Glomerular endothelial cell (primary cell): ENCODE measurements around the gene CAPS2. TPM values are rescaled to one million over a fixed set of nuclear protein-coding genes. Genes with fewer than 3 reads are reported as not detected.
"Not testable (repeated sequence)": the region's sequence is repeated elsewhere in the genome, so short reads cannot be mapped to it uniquely, and the experiment has no call there.

Experiments
- DNase-seq: peaks from one replicate; pipeline ENCODE4 v3.0.0-alpha.2; 2011; ENCODE audit warnings: low read depth, low spot score; ENCODE audit errors: extremely low read depth
- total RNA-seq: library from RNA; depleted of rRNA; stranded (reverse); fragments of >200 nt; gene quantifications from 2 replicates; pipeline ENCODE4 v1.2.3, GENCODE V29; 2015

CAPS2 gene
- total RNA-seq = 2.6 TPM in 1 of 2 replicates, not detected in the other

DNA sequence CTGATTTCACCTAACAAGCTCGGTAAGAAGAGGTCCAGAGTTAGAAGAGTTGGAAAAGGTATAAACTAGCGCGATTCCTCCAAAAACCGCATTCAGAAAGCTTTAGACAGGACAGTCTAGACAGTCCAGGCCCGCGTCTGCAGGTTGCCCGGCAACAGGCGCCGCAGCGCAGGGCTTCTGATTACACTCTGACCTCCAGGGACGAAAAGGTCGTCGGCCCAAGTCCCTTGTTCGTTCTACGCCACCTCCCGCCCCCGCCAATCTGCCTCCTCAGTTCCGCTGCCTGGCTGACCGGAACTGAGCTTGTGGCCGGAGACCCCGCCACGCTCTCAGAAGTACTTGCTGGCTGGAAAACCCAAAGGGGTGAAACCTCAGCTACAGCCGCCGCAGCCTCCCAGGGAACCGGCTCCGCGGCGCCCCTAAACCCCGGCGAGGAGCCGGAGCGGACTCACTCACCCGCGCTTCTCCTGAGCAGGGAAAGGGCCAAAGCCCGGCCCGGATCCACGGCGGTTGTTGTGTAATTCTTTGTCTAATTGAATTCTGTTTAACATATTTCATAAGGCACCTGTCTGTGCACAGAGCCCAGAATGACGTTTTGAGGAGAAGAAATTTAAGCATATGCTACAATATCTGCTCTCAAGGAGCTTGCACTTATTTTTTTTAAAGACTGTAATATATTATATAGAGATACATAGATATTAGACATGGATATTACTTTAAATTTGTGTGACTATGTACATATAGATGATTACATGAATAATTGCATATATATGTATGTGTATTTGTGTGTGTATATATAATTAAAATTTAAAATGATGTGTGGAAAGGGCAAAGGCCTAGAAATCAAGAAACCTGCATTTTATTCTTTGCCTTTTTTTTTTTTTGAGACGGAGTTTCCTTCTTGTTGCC, at the start of gene CAPS2:
Gene CAPS2 (minus strand): TSS at position 407 of the 909 bp plus-strand sequence. CDS start 3,826 bp downstream, outside the sequence.
- no peak for DNase-seq

DNA sequence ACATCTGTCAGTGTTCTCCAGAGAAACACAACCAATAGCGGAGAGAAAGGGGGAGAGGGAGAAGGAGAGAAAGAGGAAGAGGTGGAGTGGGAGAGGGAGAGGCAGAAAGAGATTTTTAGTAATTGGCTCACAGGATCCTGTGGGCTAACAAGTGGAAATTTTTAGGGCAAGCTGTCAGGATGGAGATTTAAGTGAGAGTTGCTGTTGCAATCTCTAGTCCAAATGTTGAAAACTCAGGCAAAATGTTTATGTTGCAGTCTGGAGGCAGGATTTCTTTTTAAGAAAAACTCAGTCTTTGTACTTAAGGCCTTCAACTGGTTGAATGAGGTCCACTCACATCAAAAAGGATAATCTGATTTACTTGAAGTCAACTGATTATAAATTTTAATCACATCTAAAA, 48.2 kb upstream of the CAPS2 start:
- DNase-seq = no peak

DNA sequence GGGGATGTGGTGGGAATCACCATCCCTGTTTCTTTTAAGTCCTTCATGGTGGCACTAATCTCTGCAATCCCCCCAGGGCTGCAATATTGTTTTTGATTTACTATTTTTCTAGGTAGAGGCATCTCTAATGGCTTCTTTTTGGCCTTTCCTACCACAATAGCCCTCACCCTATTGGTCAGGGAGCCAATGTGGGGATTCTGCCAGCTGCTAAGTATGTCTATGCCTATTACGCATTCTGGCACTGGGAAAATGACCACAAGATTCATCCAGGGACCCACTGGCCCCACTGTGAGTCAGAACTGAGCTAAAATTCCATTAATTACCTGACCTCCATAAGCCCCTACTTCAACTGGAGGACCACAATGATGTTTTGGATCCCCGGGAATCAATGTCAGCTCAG, 44.8 kb upstream of the CAPS2 start:
- DNase-seq = no peak

DNA sequence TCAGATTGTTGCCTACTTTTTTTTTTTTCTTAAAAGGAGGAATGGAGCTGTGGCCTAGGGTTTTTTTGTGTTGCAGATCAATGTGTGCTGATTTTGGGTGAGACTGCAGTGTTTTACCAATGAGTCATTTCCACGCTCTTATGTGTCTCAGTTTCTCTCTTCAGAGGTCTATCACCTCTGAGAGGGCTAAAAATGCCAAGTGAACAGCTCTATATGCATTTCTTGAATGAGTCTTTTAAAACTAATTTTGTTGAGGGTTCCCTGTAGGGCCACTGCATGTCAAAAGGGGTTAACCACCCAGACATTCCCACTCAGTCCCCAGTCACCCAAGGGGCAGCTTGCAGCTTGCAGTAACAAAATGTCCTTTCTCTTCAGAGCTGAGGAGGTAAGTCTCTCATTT, 36.5 kb upstream of the CAPS2 start:
- DNase-seq = no peak

DNA sequence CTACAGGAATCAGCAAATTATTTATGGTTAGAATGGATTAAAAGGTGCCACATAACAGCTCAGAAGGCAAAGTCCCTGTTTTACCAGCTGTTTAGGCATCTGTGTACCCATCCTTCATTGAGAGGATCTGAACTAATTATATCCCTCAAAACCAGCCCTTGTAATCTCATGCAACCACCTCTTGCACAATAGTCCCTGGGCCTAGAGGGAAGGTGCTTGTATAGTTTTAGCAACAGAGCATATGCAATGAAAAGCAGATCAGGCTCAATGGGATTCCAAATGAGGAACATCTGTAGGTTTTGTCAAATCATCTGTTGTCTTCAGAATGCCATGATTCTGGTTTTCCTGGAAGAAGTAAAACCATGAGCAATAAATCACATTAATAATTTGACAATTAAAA, 34.8 kb upstream of the CAPS2 start:
- DNase-seq = no peak

DNA sequence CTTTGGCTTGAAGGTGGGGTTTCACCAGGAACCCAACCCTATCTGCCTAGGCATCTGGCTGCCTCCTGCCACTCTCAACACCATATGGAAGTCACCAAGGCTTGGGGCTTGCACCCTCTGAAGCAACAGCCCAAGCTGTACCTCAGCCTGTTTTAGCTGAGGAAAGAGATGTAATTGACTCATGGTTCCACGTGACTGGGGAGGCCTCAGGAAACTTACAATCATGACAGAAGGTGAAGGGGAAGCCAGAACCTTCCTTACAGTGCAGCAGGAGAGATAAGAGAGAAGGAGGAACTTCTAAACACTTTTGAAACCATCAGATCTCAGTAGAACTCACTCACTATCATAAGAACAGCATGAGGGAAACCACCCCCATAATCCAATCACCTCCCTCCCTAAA, 31.3 kb upstream of the CAPS2 start:
- DNase-seq = no peak

DNA sequence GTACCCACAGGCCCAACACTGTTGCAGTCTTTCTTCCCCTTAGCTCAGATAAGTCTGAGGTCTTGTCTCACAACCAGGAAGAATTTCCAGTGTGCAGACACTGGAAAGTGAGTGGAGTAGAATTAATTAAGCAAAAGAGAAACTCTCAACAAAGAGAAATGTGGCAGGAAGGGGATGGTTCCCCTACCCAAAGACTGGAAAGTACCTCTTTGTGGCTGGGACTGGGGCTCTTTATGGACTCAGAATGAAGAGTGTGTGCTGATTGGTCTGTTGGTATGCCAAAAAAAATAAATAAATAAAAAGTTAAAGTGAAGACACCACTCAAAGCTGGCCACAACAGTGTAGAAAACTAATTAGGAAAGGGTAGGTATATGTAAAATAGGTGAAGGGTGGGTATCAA, 30.8 kb upstream of the CAPS2 start:
- no peak for DNase-seq

DNA sequence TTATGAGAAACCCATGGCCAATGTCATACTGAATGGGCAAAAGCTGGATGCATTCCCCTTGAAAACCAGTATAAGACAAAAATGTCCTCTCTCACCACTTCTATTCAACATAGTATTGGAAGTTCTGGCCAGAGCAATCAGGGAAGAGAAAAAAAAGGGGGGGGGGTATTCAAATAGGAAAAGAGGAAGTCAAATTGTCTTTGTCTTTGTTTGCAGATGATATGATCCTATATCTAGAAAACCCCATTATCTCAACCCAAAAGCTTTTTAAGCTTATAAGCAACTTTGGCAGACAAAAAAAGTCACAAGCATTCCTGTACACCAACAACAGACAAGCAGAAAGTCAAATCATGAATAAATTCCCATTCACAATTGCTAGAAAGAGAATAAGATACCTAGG, 23.9 kb upstream of the CAPS2 start:
- no peak for DNase-seq

DNA sequence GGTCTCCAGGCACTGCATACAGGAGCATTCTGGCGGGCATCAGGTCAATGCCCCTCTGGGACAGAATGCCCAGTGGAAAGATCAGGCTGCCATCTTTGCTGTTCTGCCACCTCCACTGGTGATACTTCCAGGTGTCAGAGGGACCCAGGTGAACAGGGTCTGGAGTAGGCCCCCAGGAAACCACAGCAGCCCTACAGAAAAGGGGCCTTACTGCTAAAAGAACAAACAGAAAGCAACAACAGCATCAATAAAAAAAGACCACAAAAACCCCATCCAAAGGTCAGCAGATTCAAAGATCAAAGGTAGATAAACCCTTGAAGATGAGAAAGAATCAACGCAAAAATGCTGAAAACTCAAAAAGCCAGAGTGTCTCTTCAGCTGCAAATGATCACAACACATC, 20.3 kb upstream of the CAPS2 start:
- no peak for DNase-seq

DNA sequence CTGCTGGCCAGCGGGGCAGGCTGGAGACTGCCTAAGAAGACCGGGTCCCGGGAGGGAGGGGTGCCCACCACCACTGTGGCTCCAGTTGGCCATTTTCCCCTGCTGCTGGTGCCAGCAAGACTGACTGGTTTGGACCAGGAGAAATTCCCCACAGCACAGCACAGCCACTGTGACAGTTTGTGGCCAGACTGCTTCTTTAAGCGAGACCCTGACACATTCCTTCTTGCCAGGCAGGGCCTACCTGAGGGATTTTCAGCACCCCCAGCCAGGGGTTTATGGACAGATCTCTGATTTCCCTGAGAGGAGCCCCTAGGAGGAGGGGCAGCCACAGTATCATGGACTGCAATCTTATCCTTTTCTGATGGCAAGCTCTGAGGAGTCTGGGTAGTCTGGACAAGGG, 19.8 kb upstream of the CAPS2 start:
- no peak for DNase-seq

DNA sequence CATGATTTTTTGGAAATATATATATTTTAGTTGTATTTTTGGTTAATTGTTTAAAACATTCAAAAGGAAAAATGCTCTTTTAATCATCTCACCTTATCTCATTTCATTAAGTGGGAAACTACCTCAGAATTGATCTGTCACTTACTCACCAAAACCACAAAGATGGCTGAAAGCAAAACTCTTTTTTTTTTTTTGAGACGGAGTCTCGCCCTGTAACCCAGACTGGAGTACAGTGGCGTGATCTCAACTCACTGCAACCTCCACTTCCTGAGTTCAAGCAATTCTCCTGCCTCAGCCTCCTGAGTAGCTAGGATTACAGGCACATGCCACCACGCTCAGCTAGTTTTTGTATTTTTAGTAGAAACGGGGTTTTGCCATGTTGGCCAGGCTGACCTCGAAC, 16.1 kb upstream of the CAPS2 start:
- DNase-seq = not testable (repeated sequence)

DNA sequence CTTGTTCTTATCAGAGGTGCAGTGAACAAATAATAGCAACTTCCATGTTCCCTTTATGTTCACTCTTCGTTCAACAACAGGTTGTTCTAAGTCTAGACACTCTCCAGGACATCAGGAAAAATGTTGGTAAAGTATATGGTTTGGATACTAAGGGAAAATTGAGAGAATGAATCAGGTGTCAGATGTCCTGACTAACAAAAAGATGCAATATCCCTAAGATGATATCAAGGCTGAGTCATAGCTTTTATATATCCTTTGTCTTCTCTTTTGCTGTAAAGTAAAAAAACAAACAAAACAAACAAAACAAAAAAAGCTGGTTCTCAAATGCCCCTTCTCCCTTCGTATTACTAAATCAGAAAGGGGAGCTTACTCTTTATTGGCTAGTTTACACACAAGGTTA, 15.4 kb upstream of the CAPS2 start:
- DNase-seq = no peak

DNA sequence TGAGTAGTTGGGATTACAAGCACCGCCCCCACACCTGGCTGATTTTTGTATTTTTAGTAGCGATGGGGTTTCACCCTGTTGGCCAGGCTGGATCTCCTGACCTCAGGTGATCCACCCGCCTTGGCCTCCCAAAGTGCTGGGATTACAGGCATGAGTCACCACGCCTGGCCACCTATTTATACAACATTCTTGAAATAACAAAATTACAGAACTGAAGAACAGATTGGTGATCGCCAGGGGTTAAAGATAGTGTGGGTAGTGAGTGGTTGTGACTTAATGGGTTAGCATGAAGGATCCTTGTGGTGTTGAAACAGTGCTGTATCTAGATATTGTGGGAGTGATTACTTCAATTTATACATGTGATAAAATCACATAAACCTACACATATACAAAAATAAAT, 11.7 kb upstream of the CAPS2 start:
- DNase-seq = no peak

DNA sequence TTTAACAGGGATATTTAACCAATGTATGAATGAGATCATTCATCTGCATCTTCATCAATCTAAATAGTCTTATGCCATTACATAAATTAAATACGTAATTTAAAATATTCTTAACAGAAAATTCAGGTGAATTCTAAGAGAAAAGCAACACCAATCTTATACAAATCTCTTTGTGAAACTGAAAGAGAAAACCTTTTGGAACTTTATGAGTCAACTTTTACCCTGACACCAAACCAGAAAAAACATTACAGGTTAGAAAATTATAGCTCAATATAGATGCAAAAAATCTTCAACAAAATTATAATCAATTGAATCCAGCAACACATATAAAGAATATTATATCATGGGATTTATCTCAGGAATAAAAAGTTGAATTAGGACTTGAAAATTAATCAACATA, 7.8 kb upstream of the CAPS2 start:
- no peak for DNase-seq

DNA sequence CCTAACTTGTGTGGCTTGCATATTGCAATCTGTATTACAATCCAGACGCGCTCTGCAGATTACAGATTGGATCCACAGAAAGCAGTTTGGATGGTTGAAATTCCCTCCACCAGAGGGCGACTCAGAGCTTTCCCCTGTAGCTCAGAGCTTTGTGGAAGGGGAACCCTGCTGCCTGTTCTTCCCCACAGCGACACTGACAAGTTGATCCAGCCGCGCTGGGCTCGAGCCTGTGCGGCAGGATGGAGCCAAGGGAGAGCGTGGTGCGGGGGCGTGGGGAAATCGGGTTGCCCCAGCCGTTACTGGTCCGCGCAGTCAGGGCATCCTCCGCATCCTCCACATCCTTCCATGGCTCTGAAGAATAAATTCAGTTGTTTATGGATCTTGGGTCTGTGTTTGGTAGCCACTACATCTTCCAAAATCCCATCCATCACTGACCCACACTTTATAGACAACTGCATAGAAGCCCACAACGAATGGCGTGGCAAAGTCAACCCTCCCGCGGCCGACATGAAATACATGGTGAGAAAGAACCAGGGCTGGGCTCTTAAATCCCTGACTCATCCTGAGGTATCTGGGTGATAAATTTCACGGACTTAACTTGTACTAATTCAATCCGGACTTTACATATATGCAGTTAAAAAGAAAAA, 4.4 kb upstream of the CAPS2 start, which contains the start of gene GLIPR1L1:
Gene GLIPR1L1 (plus strand): TSS at position 287 of the 647 bp plus-strand sequence. CDS start 59 bp downstream, at position 346.
- DNase-seq = peak; percentile 78

DNA sequence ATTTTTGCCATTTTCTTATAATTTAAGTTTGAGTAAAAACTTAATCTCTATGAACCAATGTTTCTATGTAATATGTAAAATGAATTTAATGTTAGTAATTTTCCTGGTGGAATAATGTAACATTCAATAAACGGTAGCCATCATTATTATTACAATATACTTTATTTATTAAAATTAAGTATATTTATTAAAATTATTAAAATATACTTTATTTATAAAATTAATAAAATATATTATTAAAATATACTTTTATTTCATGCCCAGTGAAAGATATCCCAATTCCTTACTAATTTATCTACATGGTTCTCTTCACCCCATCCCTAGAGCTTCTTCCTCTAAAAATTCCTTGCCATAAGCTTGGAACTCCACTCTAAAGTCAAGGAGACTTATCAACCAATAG, 2.5 kb downstream of the CAPS2 start:
- DNase-seq = no peak

DNA sequence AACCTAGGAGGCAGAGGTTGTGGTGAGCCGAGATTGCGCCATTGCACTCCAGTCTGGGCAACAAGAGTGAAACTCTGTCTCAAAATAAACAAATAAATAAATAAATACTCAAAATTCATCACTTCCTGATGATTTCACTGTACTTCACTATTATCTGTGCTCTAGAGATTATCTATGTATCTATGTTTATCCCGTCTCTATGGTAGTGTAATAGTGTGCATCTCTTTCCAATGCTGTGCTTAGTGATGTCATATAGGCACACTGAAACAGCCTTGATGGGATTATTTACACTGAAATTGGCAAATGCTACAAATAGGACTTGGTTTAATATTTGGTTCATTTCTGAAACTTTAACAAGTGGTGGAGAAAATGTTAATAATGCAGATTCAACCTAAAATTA, 6.5 kb downstream of the CAPS2 start:
- no peak for DNase-seq

DNA sequence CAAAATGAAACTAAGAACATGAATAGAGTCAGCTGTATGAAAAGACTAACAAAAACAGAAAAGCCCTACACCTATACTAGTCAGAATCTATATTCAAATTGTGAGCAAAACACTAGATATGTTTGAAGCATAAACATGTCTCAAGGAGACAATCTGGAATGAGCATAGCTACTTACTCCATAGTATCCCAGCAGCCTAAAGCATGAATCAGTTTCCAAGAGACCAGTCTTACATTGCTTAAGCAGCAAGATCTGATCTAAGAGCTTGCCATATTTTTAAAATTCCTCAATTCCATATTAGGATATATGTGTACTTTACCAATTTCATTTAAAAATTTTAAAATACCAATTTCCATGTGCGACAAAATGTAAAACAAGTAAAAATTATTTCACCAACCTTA, 7.7 kb downstream of the CAPS2 start:
- DNase-seq = no peak

DNA sequence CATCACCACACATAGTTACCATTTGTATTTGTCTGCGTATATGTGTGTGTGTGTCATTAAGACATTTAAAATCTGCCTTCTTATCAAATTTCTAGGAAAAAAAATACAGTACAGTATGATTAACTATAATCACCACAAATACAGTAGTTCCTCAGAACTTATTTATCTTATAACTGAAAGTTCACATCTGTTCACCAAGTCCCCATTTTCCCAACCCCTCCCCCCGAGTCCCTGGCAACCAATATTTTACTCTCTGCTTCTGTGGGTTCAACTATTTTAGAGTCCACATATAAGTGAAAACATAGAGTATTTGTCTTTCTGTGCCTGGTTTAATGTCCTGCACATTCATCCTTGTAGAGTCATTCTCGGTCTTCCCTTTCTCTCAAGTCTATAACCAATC, 12.3 kb downstream of the CAPS2 start:
- DNase-seq = no peak

DNA sequence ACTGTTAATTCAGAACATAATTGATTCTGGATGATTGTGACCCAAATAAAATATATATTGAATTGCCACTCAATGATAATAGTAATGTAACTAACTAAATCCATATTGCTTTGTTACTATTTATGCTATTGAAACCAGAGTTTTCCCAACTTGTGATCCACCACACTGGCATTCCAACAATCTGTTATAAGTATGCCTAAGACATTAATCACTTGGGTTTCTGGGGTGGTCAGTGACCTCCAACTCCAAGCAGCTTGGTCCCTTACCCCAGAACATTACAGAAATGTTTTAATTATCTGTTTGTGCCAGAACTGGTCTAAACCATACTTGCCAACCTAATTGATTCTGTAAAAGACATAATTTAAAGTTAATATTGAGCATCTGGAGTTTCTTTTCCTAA, 14.6 kb downstream of the CAPS2 start:
- no peak for DNase-seq

DNA sequence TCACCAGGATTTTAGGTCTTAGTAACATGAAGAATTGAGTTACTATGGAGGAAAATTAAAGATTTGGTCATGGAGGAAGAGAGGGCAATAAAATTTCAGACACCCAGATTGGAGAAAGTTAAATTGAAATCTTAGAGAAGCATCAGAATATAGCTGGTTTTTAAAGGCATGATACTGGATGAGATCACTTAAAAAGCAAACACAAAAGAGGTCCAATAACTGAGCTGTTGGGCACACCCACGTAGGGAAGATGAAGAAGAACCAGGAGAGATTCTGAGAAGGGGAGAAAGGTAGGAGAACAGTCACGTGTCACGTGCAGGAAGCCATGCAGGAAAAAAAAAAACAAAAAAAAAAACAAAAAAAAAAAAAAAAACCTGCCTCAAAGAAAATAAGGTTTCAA, 18.8 kb downstream of the CAPS2 start:
- DNase-seq = no peak

DNA sequence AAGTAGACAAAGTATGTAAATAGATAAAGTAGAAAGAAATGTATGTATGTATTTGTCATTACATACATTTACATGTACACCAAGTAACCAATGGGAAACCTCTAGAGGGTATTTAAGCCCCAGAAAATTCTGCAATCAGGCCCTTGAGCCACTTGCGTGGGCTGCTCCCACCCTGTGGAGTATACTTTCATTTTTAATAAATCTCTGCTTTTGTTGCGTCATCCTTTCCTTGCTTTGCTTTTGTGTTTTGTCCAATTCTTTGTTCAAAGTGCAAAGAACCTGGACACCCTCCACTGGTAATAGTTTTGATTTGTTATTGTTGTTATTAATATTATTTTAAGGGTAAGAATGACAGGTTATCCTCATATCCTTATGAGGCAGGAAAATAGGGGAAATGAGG, 21.8 kb downstream of the CAPS2 start:
- DNase-seq = no peak
